SU-DHL-6 (cell line): ENCODE results near the gene CIBAR2.

Experiments
- EZH2phosphoT487 ChIP-seq: fragments of 200-600 bp; sonication (generic), shearing (Covaris generic); conservative IDR thresholded peaks from 2 replicates; pipeline ENCODE4 v1.6.1; 2018; ENCODE audit warnings: mild to moderate bottlenecking, antibody characterized with exemption, low read length, moderate library complexity, mixed read lengths
- TF ChIP-seq, protein P1 (sequence below): fragments of 200-600 bp; sonication (generic); IDR thresholded peaks from one replicate; pipeline ENCODE4 v1.5.1; 2017; ENCODE audit warnings: antibody characterized with exemption, mild to moderate bottlenecking, low read length, moderate library complexity; ENCODE audit not compliant: insufficient read depth, poor library complexity, severe bottlenecking

- TF ChIP-seq, protein P1, sequence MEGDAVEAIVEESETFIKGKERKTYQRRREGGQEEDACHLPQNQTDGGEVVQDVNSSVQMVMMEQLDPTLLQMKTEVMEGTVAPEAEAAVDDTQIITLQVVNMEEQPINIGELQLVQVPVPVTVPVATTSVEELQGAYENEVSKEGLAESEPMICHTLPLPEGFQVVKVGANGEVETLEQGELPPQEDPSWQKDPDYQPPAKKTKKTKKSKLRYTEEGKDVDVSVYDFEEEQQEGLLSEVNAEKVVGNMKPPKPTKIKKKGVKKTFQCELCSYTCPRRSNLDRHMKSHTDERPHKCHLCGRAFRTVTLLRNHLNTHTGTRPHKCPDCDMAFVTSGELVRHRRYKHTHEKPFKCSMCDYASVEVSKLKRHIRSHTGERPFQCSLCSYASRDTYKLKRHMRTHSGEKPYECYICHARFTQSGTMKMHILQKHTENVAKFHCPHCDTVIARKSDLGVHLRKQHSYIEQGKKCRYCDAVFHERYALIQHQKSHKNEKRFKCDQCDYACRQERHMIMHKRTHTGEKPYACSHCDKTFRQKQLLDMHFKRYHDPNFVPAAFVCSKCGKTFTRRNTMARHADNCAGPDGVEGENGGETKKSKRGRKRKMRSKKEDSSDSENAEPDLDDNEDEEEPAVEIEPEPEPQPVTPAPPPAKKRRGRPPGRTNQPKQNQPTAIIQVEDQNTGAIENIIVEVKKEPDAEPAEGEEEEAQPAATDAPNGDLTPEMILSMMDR: no peak
- TF ChIP-seq EZH2phosphoT487: no peak
These were observed 41.4 kb upstream of the CIBAR2 start for GRCh38 chr16:85153656-85154091.
